GM18951 (cell line): ENCODE results near the gene FAM117B.
"Not testable (repeated sequence)": the region's sequence is repeated elsewhere in the genome, so short reads cannot be mapped to it uniquely, and the experiment has no call there.

ENCODE experiments used
- POLR2A ChIP-seq: IDR thresholded peaks from 4 replicates; pipeline ENCODE4 v1.6.1; 2011; ENCODE audit warnings: mild to moderate bottlenecking; ENCODE audit not compliant: insufficient read length, insufficient read depth; ENCODE audit errors: extremely low read depth
- in situ Hi-C: fragments of 300-500 bp; cut with MboI; formaldehyde crosslinking; loops from one replicate; pipeline ENCODE4 v1.12.0; 2022; ENCODE audit warnings: low sequenced_read_pairs, mixed read lengths, inconsistent platforms; ENCODE audit not compliant: unreplicated experiment

FAM117B gene

GRCh38 chr2:202653890-202654289 lies 19.1 kb downstream of the FAM117B start:
- in situ Hi-C loops = no loop called here
- TF ChIP-seq POLR2A = no peak

- no peak for TF ChIP-seq POLR2A
- in situ Hi-C loops = no loop called here
Observed at GRCh38 chr2:202657876-202658275, 23.1 kb downstream of the FAM117B start.

GRCh38 chr2:202660796-202661195 lies 26.0 kb downstream of the FAM117B start:
- no peak for TF ChIP-seq POLR2A
- in situ Hi-C loops = no loop called here

- in situ Hi-C loops = no loop called here
- no peak for TF ChIP-seq POLR2A
Observed at GRCh38 chr2:202669841-202670240, 35.1 kb downstream of the FAM117B start.

GRCh38 chr2:202671317-202672035 lies 36.7 kb downstream of the FAM117B start:
- in situ Hi-C loops = no loop called here
- no peak for TF ChIP-seq POLR2A

GRCh38 chr2:202675097-202675496 lies 40.3 kb downstream of the FAM117B start:
- in situ Hi-C loops = not testable (repeated sequence)

GRCh38 chr2:202679980-202680379 lies 45.2 kb downstream of the FAM117B start:
- in situ Hi-C loops = no loop called here
- no peak for TF ChIP-seq POLR2A

- in situ Hi-C loops = no loop called here
- TF ChIP-seq POLR2A = no peak
Observed at GRCh38 chr2:202680512-202680911, 45.7 kb downstream of the FAM117B start.

GRCh38 chr2:202681688-202682205 lies 47.0 kb downstream of the FAM117B start:
- in situ Hi-C loops = no loop called here
- no peak for TF ChIP-seq POLR2A

GRCh38 chr2:202682274-202682673 lies 47.5 kb downstream of the FAM117B start:
- no peak for TF ChIP-seq POLR2A
- in situ Hi-C loops = no loop called here

- TF ChIP-seq POLR2A = no peak
- in situ Hi-C loops = no loop called here
Observed at GRCh38 chr2:202687276-202687675, 52.5 kb downstream of the FAM117B start.

GRCh38 chr2:202689459-202689858 lies 54.7 kb downstream of the FAM117B start:
- in situ Hi-C loops = no loop called here
- no peak for TF ChIP-seq POLR2A

- in situ Hi-C loops = no loop called here
- TF ChIP-seq POLR2A = no peak
Observed at GRCh38 chr2:202689898-202690297, 55.1 kb downstream of the FAM117B start.

GRCh38 chr2:202690321-202690900 lies 55.6 kb downstream of the FAM117B start:
- no peak for TF ChIP-seq POLR2A
- in situ Hi-C loops = no loop called here
